Measurements from ENCODE around the gene PLSCR2. TPM values are rescaled to one million over a fixed set of nuclear protein-coding genes. Genes with fewer than 3 reads are reported as not detected.

Gene PLSCR2
- total and polyA plus RNA-seq, 2 donors from 2014 or later: 1.4 TPM; not detected in 1

GRCh38 chr3:146384786-146385185, 84.6 kb downstream of the PLSCR2 start:
- DNase-seq (no peak), FAIRE-seq (no peak)
- H3K4me1 ChIP-seq (ENCODE audit: control insufficient read depth in 2 of 3, insufficient read depth in 2 of 3, low read depth in 1 of 3, low read length in 3 of 3): no peaks in the 10 kb centered on the region
- H3K4me3 ChIP-seq (ENCODE audit: low read length in 3 of 3): no peak overlapping the region
- no peaks in the 10 kb centered on the region for H3K36me3 ChIP-seq (ENCODE audit: control insufficient read depth in 2 of 3, insufficient read depth in 3 of 3, low read length in 3 of 3)
- H3K27me3 ChIP-seq (ENCODE audit: control insufficient read depth, insufficient read depth, low read length): no peaks in the 10 kb centered on the region
- no peak overlapping the region for H3K9ac ChIP-seq (ENCODE audit: low read length in 3 of 3)
- intact Hi-C loops (cut with DNase I): no loop called here
- no peaks in the 10 kb centered on the region for H3K9me3 ChIP-seq (ENCODE audit: control insufficient read depth in 2 of 3, insufficient read depth in 1 of 3, low read length in 3 of 3)
- TF ChIP-seq CTCF (IDR thresholded peaks at IDR 0.05; ENCODE audit: borderline replicate concordance, extremely low read depth, insufficient read depth): no peak
- H3K27ac ChIP-seq (ENCODE audit: low read depth in 2 of 2, low read length in 2 of 2): no peak overlapping the region

Other genes starting within 250 kb of the PLSCR2 start
- gene PLSCR4, start 218.5 kb downstream of the PLSCR2 start, total RNA-seq: 33.0 TPM
- 11.9 TPM for gene PLSCR4, start 218.5 kb downstream of the PLSCR2 start, polyA plus RNA-seq (ENCODE audit: insufficient read depth, low read depth, low replicate concordance)
- gene PLSCR1, start 75.0 kb upstream of the PLSCR2 start, total RNA-seq: 266 TPM
- gene PLSCR1, start 75.0 kb upstream of the PLSCR2 start, polyA plus RNA-seq (ENCODE audit: insufficient read depth, low read depth, low replicate concordance): 53.5 TPM
- not detected for gene PLSCR5, start 135.8 kb upstream of the PLSCR2 start, total RNA-seq
- gene PLSCR5, start 135.8 kb upstream of the PLSCR2 start, polyA plus RNA-seq (ENCODE audit: insufficient read depth, low read depth, low replicate concordance): not detected